GM12875 (cell line): ENCODE measurements around the gene EMC6.

Experiments
- H3K4me3 ChIP-seq: one replicate; pipeline ENCODE4 v1.5.1; 2011; ENCODE audit warnings: low read depth, low read length, control low read depth
- CTCF ChIP-seq: IDR thresholded peaks from 2 replicates; pipeline ENCODE4 v1.5.1; 2011; ENCODE audit warnings: low read depth, mild to moderate bottlenecking, control low read depth, inconsistent platforms, low read length, moderate library complexity, borderline replicate concordance; ENCODE audit not compliant: insufficient read depth

The EMC6 gene

DNA sequence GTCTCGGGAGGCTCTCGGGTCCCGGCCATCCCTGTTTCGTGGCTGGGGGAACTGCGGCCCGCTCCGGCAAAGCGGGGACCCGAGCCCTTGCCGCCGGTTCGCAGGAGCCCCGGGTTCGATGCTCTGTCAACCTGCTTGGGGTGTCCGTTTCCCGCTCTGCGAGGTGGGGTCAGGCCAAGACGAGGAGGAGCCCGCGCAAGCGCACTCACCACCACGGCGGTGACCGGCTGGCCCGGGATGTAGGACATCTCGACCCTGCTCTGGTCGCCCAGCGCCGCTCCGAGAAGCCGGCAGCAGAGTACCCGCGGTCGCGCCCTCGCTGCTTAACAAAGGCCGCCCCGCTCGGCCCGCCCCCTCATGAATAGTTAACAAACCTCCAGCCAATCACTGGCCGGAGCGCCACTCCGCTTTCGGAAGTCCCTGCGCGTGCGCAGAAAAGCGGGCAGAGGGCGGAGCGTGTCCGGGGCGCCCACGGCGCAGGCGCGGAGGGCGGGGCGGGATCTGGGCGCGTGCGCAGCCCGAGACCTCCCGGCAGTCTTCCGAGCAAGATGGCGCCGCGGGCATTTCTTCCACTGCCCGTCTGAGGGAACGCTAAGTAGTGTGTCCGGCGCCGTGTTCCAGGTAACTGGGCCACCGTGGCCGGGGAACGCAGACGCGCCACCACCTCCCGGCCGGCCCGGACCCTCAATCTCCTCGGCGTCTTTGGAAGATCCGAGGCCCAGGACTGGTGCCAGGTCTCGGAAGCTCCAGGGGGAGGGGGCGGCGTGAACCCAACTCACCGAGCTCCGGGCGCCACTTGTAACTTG, at the start of gene EMC6, which contains the start of gene TAX1BP3:
Gene EMC6 (plus strand): TSS at position 534 of the 806 bp plus-strand sequence. CDS start 335 bp downstream, outside the sequence.
Gene TAX1BP3 (minus strand): TSS at position 300 of the 806 bp plus-strand sequence. CDS start 52 bp downstream, at position 248.
- H3K4me3 ChIP-seq = peak within 1 kb of the TSS; percentile 92
- no peak for TF ChIP-seq CTCF

DNA sequence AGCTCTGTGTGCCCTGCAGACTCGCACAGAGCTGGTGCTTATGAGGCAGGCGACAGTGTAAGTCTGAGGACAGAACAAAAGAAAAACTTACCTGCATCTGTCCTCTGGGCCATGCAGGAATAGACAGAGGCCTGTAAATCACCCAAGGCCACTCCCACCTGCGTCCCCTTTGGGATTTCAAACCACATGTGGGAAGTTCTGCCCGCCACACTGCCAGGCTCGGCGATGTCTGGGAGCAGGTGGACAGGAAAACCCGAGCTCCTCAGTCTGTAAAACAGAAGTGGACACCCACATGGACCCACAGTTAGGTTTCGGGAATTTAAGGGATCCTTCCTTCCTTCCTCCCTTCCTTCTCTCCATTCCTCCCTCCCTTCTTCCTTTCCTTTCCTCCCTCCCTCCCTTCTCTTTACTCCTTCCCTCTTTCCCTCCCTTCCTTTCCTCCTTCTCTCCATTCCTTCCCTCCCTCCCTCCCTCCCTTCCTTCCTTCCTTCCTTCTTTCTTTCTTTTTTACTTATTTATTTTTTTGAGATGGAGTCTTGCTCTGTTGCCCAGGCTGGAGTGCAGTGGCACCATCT, 47.4 kb upstream of the EMC6 start:
- H3K4me3 ChIP-seq = no peak overlapping the region
- no peak for TF ChIP-seq CTCF

DNA sequence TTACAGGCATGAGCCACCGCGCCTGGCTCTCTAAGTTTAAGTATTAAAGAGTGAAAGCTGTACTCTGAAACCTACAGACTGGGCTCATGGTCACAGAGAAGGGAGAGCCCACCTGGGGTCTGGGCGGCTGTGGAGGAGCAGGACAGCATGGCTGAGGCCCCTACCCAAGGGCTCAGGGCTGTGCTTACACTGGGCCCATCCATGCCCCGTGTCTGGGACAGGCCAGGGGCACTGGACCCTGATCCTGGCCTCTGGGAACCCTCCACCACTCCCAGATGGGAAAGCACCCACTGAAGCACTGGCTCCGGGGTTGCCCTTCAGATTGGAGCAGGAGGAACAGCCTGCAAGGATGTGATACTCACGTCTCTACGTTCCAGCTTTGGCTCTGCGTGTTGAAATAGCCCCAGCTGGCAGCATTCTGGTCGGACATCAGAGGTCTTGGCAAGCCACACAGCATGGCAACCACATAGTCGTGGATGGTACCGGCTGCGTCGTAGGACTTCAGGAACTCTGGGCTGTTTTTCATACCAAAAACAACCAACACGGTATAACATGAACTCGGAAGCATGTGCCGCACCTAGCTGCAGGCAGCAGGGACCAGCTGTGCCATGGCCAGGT, 45.5 kb upstream of the EMC6 start:
- H3K4me3 ChIP-seq = no peak overlapping the region
- TF ChIP-seq CTCF = no peak

DNA sequence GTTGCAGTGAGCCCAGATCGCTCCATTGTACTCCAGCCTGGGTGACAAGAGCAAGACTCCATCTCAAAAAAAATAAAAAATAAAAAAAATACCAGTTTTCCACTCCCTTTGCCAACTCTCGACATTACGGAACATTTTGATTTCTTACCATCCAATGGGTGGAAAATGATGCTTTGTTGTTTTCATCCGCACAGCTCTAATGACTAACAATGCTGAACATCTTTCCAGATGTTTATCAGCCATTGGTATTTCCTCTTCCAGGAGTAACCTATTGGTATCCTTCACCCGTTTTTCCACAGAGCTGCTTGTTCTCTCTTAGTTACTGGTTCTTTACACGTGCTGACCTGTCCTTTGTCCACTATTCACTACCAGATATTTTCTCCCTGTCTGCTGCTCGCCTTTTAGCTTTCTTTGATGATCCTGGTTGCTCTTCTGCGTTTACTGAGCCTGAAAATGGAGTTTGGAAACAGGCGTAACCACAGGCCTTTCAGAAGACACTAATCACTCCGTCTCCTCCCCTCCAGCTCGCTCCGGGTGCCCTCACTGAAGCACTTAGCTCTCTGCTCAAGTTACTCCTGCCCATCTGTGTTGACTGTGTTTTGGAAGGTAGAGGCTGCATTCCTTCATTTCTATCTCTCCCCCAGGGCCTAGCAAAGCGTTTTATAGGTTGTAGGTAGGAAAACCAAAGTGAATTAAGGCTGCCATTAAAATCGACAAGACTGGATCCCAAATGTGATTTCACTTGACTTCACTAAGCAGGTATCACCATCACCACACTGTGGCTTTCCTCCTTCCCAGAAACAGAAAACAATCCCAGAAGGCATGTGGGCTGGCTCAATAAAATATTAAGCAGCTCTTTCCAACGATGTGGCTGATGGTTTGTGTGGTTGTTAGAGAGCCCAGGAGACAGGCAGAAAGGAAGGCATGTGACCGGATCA, 41.5 kb upstream of the EMC6 start:
- no peak for TF ChIP-seq CTCF
- H3K4me3 ChIP-seq = no peak overlapping the region

DNA sequence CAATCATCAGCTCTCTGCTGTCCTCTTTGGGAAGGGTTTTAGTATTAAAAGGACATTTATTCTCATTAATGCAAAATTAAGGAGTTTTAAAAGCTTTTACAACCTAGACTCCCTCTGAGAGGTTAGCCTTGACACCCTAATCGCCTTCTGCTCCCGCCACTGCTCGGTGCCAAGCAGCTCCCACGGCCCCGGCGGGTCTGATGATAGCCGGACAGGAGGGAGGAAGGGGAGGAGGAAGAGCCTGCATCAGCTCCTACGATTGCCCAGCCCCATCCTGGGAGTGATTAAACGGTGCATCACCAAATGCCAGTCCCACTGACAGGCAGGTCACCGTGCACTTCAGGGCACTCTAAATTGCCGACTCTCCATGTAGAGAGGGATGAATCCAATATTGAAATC, 40.8 kb upstream of the EMC6 start:
- no peak for TF ChIP-seq CTCF
- no peak overlapping the region for H3K4me3 ChIP-seq

GRCh38 chr17:3630781-3631180, 37.8 kb upstream of the EMC6 start:
- TF ChIP-seq CTCF = no peak
- no peak overlapping the region for H3K4me3 ChIP-seq
